ENCODE measurements around the gene REN. TPM values are rescaled to one million over a fixed set of nuclear protein-coding genes. Genes with fewer than 3 reads are reported as not detected.

The REN gene
- polyA plus RNA-seq, 3 donors, result 64.3 to 197 (median 111) TPM

DNA sequence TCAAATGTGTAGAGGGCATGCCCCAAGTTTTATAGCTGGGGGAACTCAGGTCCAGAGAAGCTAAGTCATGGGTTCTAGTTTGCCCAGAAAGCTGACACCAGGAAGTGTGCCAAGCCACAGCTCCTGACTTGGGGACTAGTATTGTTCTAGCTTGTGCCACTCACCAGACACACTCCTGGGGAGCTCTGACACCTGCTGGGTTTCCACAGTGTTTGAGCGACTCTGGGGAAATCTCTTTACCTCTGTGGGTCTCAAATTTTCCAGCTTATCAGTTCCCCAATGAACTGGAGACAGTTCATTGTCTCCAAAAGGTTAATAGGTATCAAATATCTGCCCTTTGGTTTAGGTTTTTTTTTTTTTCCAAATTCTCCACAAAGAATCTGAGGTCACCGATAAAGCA lies 25.9 kb upstream of the REN start:
- DNase-seq (ENCODE audit: low read depth in 3 of 3, low spot score in 2 of 3), result no peak

DNA sequence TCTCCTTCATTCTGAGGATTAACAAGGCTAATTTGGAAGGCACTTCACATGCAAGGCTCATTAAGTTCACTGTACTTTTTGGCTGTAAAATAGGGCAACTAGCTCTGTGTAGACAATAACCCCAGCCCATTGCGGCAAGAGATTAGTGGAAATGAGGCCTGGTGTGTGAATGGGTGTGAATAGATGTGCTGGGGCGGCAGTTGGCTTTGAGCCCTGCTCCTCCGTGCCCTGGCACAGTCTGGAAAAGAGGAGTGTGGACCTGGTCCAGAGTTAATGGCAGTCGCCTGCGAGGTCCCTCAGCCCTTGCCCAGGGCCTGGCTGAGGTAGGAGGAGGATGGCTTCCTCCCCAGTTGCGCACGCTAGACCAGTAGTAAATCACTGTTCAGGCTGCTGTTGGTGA lies 25.3 kb upstream of the REN start:
- no peak for DNase-seq (ENCODE audit: low read depth in 3 of 3, low spot score in 2 of 3)

DNA sequence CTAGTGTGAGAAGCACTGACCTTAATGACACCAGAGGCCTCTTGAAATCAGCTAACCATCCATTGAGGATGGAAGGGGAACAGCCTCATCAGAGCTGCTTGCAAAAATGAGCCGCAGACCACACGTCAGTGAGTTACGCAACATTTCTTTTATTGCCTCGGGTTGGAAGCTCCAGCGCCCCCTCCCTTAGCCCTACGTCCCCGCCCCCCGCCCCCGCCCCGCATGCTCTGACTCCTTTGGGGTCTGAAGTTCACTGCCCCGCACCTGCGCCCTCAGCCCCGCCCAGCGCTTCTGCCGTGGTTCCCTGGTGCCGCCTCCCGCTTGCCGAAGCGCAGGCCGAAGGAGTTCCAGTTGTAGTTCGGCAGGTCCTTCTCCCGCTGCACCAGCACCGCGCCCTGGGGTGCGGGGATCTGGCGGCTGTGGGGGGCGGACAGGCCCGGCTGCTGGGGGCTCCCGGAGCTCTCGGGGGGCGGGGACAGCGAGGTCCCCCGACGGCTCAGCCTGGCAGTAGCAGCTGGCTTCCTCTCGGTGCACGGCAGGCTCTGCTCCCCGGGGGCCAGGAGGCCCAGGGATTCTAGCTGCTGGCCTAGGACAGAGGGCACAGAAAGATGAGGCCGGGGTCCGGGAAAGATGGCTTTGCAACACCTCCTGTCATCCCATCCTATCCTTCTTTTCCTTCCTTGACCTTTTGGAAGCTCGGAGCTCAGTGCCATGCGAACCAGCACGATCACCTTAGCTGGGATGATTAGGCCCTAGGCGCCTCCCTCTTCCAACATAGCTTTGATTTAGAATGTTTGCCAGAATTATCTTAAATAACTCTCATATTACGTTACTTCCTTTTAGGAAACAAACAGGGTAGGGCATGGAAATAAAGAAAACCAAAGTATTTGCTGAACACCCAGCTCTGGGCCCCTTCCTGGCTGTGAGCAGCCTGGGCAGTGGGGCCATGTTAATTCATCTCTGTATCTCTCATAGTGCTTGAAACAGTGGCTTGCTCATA lies 24.4 kb upstream of the REN start:
- DNase-seq (ENCODE audit: low read depth in 3 of 3, low spot score in 2 of 3), result no peak

DNA sequence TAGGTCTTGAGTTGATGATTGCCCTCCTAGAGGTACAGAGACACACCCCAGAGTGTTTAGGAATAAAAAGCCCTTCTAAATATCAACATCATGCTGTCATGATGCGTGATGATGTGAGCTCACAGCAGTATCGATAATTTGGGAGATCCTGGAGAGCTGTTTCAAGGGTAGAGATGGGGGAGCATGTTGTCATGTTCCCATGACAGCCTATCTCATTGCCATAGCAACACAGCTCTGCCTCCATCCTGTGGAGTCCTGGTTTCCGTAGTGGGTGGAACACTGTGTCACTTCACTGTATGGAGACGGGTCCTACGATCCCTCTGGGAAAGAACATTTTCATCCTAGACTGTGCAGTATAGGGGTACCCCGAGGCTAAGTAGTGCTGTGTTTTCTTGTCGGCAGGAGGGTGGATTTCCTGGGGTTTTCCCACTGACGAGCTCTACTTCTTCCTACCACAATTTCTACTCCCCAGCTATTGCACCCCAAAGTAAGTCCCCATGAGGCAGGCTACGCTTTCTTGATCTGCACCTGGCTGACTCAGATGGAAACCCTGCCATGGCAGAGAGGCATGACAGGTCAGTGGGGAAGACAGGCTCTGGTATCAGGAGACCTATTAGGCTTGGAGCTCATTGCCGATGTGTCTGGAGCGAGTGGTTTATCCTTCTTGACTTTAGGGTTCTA lies 23.0 kb upstream of the REN start:
- DNase-seq (ENCODE audit: low read depth in 3 of 3, low spot score in 2 of 3), result no peak

DNA sequence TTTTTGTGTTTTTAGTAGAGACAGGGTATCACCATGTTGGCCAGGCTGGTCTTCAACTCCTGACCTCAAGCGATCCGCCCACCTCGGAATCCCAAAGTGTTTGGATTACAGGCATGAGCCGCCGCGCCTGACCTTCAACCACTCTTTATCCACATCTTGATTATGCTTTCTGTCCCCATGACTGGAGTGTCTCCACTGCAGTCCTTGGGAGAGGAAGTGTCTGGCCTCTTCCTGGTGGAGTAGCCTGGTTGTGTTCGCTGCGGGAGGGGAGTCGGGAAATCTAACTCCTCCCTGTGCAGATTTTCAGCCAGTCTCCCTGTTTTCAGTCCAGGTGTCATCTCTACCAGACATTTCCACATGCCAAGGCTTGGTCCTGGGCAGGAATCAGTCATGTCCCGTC lies 20.5 kb upstream of the REN start:
- no peak for DNase-seq (ENCODE audit: low read depth in 3 of 3, low spot score in 2 of 3)

DNA sequence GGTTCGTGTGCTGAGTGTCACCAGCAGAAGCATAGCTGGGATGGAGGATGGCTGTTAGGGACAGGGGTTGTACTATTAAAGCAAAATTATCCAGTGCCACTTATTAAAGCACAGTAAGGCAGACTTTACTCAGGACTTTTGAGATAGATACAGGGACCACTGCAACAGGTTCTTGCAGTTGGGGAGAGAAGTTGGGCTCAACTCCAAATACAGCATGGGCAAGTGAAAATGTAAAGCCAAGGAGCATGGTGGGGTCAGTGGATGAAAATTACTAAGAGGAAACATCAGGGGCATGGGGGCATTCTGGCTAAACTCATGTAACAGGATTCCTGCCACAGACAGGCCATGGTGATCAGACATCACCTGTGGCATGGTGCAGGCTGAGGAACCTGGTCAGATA lies 15.0 kb upstream of the REN start:
- no peak for DNase-seq (ENCODE audit: low read depth in 3 of 3, low spot score in 2 of 3)

DNA sequence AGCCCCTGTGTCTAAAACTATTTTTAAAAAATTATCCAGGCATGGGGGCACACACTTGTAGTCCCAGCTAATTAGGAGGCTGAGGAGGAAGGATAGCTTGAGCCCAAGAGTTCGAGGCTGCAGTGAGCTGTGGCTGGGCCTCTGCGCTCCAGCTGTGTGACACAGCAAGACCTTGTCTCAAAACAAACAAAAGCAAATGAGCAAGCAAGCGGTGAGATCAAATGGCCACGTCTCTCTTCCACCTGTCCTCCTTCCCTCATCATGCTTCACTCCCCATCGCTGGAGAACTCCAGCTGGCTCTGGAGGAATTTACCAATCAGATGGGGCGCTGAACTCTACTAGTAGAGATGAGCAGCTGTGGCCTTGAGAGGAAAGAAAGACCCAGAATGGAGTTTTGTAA lies 14.0 kb upstream of the REN start:
- no peak for DNase-seq (ENCODE audit: low read depth in 3 of 3, low spot score in 2 of 3)

DNA sequence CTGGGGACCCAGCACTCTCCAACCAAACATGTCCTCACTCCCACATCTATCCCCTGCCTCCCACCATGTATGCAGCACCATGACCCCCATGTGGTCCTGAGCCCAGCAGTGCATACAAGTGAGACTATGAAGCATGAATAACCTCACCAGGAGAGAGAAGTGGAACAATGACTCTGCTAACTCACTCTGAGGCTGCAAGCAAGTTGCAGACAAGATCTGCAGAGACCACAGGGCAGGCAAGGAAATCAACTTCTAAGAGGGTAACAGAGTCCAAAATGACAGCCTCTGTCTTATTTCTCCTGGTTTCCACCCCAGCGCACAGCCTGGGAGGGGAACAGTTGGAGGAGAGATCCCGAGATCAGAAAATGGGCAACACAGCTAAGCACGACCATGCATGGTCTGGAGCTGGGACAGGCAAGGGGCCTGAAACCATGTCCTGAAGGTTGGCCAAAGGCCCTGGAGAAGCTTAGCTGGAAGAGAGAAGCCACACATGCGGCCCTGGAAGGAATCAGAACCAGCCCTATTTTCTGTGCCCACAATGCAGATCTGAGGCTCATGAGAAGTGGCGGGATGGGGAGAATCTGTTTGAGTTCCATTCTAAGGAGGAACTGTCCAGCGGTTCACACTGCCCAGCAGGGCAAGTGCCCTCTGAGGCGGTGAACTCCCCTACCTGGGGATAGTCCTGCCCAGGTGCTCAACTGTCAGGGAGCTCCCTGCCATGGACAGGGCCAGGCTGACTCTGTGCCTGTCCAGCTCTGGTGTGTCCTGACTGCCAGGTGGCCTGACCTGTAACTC lies 12.5 kb upstream of the REN start:
- no peak for DNase-seq (ENCODE audit: low read depth in 3 of 3, low spot score in 2 of 3)

DNA sequence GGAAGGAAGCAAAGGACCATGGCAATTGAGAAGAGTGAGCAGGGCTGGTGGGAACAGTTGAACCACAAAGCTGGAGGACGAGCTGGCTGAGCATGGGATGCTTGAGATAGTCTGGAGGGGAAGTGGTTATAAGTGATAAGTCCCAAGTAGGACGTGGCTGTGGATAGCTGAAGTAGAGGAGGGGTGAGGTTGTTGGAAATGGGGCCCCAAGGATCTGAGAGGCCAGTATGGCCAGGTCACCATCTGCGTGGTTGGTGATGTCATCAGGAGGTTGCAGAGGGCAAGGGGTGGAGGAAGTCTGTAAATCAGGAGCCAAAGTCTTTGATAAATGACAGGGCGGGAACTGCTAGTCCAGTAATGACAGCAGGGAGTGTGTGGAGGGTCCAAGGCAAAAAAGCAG lies 11.0 kb upstream of the REN start:
- DNase-seq (ENCODE audit: low read depth in 3 of 3, low spot score in 2 of 3), result no peak

DNA sequence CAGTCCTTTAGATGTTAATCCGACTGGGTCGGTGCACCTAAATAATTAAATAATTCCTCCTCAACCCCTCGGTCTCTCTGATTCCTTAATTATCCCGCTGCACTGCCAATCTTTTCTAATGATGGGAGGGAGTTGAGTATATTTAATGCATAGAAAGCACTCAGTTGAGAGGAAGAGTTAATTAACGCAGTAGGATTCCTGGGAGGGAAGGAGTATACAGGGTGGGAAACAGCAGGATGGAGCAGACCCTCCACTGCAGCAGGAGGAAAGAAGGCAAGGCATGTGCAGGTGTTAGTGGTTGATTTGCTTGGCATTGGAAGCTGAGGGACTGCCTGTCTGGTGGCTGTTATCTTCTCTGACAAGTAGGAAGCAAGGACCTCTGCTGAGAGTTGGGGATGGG lies 9.9 kb upstream of the REN start:
- no peak for DNase-seq (ENCODE audit: low read depth in 3 of 3, low spot score in 2 of 3)

DNA sequence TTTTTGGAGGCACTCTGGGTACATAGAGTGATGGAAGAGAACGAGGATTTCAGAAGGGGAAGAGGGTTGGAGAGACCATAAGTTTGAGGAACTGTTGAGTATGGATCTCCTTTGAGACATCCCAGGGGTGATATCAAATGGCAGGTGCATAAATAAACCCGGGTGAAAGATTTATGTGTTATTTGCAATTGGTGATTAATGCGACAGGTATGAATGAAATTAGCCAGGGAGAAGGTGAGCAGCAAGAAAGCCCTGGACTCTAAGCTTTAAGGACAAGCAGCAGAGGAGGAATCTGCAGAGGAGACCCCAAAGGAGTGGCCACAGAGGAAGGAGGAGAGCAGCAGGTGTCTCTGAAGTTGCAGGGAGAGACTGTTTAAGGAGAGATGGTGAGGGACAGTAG lies 8.8 kb upstream of the REN start:
- DNase-seq (ENCODE audit: low read depth in 3 of 3, low spot score in 2 of 3), result no peak

DNA sequence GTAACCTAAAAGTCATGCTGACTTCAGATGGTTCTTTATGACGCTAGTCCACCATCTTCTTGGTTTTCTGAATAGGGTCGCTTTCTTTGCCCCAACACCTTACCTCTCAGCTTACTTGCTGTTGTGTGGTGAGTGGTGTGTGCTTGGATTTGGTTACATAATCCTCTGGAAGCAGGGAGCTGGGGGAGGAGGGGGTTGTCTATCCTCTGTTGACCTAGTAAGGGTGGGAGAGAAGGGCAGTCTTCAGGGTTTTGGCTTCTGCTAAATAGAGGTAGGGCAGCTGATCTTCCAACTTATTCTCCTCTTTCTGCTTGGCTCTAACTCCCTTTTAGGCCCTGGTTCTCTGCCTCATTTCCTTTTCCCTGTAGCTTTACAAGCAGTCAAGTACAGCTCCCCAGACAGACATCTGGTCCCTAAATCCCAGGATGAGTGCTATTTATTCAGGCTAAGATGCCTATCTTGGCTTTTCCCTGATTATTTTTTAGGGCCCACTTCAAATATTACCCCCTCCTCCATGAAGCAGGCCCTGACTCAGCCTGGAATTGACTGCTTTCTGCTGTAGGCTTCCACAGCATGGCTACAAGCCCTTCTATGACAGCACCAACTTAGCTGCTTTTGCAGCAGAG lies 6.4 kb upstream of the REN start:
- no peak for DNase-seq (ENCODE audit: low read depth in 3 of 3, low spot score in 2 of 3)

DNA sequence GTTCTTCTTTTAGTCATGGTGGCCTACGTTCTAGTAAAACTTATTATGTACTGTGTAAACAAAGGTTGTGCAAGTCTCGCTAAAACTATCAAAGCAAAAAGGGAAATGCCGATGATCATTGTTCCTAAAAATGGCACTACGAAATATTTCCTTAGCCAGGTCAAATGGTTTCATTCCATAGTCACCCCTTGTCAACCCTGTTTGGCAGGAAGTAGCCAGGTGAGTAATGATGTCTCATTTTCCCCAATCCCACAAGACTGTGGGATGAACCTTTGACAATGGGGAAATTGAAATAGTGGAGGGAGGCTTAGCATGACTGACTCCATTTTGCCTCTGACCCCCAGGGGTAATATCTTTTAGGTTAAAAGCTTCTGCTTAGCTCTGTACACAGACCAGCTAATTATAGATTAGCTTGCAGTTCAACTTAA lies 5.6 kb upstream of the REN start:
- no peak for DNase-seq (ENCODE audit: low read depth in 3 of 3, low spot score in 2 of 3)

DNA sequence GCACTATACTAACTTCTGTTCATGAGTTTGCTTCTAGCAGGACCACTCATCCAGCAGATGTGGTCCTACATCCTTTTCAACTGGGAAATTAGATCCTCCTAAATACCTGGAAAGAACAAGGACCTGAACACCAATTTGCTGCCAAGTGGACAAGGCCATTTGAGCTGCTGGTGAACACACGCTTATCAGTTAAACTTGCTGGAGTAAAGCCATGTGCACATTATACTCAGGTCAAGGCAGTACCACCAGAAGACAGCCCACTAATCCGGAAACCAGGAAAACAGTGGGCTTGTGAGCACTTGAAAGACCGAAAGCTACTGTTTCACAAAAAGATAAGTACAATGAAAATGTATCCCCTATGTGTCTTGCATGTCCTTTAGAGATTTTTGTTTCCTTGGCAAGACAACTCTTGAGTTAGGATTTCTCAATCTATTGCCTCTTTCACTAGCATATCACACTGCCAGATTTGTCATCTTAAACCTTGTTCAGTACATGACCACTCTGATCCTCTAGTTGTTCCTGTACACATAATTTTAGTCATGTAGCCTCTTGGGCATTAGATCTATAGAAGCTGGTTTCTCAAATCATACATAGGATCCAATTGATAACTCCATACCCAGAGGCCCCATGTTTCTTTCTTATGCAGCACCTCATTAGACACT lies 4.5 kb upstream of the REN start:
- DNase-seq (ENCODE audit: low read depth in 3 of 3, low spot score in 2 of 3), result no peak

DNA sequence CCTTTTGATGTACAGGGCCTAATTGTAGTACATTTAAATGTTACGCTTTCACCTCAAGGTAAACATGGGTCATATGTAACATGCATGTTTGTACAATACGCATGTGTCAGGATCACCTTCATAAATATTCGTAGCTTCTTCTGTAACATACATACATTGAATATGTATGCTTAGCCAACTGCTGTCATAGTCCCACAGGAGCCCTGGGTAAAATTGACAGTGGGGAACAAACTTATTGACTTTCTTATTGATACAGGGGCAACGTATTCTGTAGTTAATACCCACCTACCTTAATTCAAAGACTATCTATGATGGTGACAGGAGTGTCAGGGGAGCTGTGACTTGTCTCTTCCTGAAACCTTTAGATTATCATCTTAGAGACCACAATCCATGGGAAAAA lies 3.7 kb upstream of the REN start:
- DNase-seq (ENCODE audit: low read depth in 3 of 3, low spot score in 2 of 3), result no peak

DNA sequence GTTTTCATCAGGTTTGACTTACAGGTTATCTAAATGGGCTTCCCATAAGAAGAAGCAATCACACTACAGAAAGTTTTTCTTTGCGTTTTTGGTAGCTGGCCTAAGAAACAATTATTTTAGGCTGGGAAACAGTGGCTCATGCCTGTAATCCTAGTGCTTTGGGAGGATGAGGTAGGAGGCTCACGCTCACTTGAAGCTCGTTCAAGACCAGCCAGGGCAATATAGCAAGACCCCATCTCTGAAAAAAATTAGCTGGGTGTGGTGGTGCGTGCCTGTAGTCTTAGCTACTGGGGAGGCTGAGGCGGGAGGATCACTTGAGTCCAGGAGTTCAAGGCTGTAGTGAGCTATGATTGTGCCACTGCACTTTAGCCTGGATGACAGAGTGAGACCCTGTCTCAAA lies 1.6 kb upstream of the REN start:
- no peak for DNase-seq (ENCODE audit: low read depth in 3 of 3, low spot score in 2 of 3)

DNA sequence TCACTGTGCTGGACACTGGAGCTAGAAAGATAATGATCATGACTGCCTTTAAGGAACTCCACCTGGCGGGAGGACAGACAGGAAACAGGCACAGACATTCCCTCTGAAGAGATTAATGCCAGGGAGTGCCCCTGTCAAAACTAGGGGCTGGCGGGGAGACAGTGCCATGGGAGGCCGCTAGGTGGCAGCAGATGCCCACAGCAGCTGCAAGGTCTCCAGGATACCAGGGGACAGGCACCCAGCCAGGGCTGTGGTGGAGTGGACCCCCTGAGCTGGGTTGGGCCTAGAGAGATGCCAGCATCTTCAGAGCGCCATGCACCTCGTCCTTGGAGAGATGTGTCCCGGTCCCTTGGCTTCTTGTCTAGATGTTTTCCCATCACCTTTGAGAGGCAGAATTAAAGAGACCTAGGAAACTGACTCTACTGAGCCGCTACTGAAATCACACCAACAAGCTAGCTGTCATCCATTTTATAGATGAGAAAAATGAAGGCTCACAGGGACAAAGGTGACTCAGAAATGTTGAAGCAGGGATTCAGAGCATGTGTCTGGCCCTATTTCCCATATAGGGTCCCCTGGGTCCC lies 3.6 kb downstream of the REN start:
- peak in 2 of 3 donors; percentile 49 to 60 for DNase-seq (ENCODE audit: low read depth in 3 of 3, low spot score in 2 of 3)

DNA sequence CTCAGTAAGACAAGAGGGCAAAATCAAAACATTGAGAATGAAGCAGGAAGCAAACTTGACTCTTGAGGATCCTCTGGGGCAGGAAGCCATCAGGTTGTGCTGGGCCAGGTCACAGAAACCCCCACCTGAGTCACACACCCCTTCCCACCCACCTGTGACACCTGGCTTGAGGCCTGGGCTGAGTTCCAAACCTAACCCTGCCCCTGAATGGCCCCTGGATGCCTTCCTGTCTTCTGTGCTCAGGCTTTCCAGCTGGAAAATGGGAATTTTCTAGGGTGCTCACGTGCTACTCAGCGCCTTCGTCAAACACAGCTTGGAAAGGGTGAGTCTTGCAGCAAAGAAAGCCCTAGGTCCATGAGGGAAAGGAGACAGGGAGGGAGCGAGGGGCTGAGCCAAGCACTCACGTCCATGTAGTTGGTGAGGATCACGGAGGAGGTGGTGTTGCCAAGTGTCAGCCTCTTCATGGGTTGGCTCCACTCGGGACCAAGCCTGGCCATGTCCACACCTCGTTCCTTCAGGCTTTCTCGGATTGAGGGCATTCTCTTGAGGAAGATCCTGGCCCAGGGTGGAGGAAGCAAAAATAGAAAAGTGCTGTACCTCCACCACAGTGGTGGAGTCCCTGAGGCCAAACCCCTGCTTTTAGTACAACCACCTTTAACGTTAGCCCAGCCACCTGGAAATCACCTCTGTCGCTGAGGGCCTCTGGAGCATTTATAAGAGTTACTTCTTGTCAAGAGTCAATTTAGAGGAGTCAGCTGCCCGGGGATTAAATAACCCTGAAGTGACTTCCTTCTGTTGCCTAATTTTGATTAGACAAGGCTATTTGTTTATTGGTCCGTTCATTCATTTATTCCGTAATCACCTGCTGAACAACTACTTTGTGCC lies 4.3 kb downstream of the REN start:
- no peak for DNase-seq (ENCODE audit: low read depth in 3 of 3, low spot score in 2 of 3)

DNA sequence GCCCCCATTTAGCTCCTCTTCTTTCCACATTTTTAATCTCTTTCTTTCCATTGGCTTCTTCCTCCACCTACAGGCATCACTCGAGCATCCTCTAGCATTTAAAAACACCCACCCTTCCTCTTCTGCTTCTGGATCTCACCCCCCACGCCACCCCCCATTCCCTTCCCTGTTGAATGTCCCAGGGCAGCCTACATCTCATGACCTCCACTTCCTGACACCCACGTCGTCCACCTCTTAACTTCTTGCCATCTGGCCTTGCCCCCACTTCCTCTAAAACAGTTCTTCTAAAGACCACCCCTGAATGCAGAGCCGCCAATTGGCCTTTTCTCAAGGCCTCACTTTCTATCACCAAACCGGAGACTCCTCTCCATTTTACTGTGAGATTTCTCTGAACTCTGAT lies 8.2 kb downstream of the REN start:
- no peak for DNase-seq (ENCODE audit: low read depth in 3 of 3, low spot score in 2 of 3)
